Left cardiac atrium (tissue), 4 donors: ENCODE data around the gene SEMA4D. TPM values are rescaled to one million over a fixed set of nuclear protein-coding genes. Genes with fewer than 3 reads are reported as not detected.

ENCODE experiments used
- ATAC-seq, 2 donors: fragments of 200-7000 bp; cut with Tn5 transposase; one replicate each; pipeline ENCODE4 v1.9.1; 2020; ENCODE audit warnings: mild to moderate bottlenecking in 2 of 2, moderate library complexity in 2 of 2
- DNase-seq: peaks from one replicate; pipeline ENCODE4 v3.0.0-alpha.2; 2020
- intact Hi-C, 2 donors: fragments of 100-400 bp; cut with DNase I; formaldehyde crosslinking; loops; one replicate each; pipeline versions ENCODE4 v1.14.1 to v1.15.1; 2022 to 2023
- long read RNA-seq: library from polyadenylated mRNA; unstranded; transcript quantifications from one replicate; pipeline ENCODE4 v2.0.0, GENCODE V29; 2021
- total RNA-seq, 2 donors: library from RNA; stranded (reverse); fragmentation: NEBNext Ultra II Directional; extraction: Animal tissue kit (Norgen Biotek cat#: 25700); gene quantifications; one replicate each; pipeline ENCODE4 v1.2.1, GENCODE V29; 2021
- donor health status: DM: no; HTN: yes; CAD: no.
- donor health status: DM: no; HTN: yes; CAD: no; lungs with severe emphysema.
- donor health status: DM: yes; HTN: yes; CAD: no.
- donor health status: Dilated cardiomyopathy.

SEMA4D gene, protein sequence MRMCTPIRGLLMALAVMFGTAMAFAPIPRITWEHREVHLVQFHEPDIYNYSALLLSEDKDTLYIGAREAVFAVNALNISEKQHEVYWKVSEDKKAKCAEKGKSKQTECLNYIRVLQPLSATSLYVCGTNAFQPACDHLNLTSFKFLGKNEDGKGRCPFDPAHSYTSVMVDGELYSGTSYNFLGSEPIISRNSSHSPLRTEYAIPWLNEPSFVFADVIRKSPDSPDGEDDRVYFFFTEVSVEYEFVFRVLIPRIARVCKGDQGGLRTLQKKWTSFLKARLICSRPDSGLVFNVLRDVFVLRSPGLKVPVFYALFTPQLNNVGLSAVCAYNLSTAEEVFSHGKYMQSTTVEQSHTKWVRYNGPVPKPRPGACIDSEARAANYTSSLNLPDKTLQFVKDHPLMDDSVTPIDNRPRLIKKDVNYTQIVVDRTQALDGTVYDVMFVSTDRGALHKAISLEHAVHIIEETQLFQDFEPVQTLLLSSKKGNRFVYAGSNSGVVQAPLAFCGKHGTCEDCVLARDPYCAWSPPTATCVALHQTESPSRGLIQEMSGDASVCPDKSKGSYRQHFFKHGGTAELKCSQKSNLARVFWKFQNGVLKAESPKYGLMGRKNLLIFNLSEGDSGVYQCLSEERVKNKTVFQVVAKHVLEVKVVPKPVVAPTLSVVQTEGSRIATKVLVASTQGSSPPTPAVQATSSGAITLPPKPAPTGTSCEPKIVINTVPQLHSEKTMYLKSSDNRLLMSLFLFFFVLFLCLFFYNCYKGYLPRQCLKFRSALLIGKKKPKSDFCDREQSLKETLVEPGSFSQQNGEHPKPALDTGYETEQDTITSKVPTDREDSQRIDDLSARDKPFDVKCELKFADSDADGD
- total RNA-seq = 10 to 100 TPM; 17.5 to 22.4 TPM
- long read RNA-seq, partial matches to known transcripts = 21 of 33 reads
- long read RNA-seq, other reads (novel, unspliced or antisense) = 6 of 33 reads

DNA sequence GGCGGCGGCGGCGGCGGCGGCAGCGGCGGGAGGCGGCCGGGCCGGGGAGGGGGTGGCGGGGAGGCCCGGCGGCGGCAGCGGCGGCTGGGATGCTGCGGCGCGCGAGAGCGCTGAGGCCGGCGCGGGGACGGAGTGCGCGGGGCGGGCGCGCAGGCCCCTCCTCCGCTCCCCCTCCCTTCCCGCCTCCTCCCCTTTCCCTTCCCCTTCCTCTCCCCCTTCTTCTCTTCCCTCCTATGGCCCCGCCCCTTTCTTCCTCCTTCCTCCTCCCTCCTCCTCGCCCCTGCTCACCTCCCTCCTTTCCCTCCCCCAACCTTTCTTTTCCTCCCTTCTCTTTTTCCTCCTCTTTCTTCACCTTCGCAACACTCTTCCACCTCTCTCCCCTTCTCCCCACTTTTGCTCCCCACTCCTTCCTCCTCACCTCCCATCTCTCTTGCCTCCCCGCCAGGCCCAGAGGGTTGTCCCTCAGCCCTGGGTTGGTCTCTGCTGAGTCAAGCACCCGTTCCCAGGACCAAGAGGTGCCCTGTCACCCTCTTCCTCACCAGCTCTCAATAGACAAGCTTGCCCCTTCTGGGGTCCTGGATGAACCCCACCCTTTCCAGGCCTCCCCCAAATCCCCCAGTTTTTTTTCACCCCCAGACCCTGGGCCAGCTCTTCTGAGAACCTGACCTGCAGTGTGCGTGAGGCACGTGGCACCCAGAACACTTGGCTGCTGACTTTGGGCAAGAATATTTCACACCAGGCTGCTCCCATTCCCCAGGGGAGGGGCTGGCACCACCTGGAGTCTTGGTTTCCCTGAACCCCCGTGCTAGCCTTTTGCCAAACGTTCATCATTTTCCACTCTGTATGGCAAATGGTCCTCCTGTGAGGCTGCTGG lies at the start of gene SEMA4D:
TSS of gene SEMA4D (minus strand) at position 136 of the 874 bp plus-strand sequence. CDS start 92,657 bp downstream, outside the sequence.
- ATAC-seq (peak; percentile 82 to 85), DNase-seq (peak; percentile 77)
- intact Hi-C loops = no loop called here

DNA sequence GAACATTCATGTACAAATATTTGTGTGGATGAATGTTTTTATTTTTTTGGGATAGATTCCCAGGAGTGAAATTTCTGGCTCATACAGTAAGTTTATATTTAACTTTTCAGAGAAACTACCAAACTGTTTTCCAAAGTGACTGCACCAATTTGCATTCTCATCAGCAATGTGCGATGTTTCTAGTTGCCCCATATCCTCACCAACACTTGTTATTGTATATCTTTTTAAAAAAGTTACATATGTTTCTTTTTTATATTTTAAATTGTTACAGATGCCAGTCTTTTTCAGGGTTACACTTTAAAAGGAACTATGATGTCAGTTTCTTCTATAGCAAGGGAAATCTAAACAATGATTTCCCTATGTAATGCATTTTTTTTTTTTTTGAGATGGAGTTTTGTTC lies 49.1 kb upstream of the SEMA4D start:
- ATAC-seq = no peak
- intact Hi-C loops = loop anchor here (5.0 to 10.0 kb wide), 2 partner anchors 140 to 222 kb away; no protein-coding TSS in a partner anchor

DNA sequence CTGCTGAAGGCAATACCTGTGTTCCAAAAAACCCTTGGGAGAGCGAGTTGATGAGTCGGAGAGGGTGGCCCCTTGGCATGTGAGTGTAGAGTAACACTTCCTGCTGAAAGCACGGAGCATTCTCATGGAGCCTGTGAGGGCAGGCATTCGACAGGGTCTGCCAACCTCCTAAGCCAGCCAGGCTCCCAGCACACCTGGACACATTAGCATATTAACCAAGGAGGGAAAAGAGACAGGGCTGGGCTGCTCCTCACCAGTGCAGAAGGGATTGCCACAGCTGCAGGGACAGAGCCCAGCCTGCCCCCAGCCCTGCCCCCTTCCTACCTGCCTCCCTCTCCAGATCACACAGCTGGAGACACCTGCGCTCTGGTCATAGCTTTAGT lies 46.4 kb upstream of the SEMA4D start:
- ATAC-seq = no peak
- DNase-seq = no peak
- intact Hi-C loops = loop anchor here in 1 of 2 donors (10.0 kb wide), 1 partner anchor 219 kb away; no protein-coding TSS in a partner anchor

More for the DNA sequence above, 49.1 kb upstream of the SEMA4D start:
- DNase-seq = no peak

DNA sequence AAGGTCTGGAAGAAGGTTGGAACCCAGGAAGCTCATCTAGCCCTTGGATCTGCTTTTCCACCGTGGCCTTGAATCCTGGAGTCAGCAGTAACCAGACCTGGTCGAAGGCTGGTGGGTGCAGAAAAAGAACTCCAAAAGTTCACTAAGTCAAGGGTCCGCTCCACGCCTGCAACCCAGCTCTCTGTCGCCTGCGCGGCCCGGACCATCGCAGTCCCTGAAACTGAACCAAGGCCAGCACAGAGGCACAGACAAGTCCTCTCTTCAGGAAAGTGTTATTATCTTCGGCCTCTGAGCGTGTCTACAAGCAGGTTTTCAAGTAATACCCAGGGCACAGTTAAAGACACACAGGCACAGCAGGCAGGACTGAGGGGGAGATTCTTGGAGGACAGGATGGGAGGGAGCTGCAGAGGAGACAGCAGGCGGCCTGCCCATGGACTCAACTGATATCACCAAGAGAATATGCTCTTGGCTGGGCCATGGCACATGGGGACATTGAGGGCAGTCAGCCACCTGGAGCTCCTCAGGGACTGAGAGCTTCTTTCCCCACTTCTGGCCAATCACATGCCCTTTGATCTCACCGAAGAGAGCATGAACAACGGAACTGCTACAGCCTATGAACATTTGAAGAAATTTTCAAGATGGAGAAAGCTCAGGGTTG lies 45.8 kb upstream of the SEMA4D start:
- ATAC-seq = no peak
- intact Hi-C loops = loop anchor here in 1 of 2 donors (10.0 kb wide), 1 partner anchor 219 kb away; no protein-coding TSS in a partner anchor

DNA sequence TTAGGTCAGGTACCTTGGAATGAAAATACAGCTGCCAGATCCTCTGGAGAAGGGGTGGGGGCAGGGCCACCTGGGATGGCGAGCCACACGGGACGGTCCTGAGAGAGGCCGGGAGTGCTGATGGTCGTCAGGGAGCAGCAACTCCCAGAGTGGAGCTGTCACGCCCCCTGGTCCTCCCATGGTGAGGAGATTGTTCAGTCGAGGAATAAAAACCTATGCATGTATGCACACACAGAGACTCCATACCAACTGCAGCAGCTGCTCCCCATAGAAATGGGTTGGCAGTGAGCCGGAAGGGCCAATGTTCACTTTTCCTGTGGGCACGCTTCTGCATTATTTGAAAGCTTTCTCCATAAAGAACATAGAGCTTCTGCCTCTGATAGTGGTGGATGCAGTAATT lies 45.2 kb upstream of the SEMA4D start:
- no peak for ATAC-seq
- intact Hi-C loops = loop anchor here in 1 of 2 donors (10.0 kb wide), 1 partner anchor 218 kb away; no protein-coding TSS in a partner anchor
- no peak for DNase-seq

More for the DNA sequence above, 45.8 kb upstream of the SEMA4D start:
- no peak for DNase-seq

DNA sequence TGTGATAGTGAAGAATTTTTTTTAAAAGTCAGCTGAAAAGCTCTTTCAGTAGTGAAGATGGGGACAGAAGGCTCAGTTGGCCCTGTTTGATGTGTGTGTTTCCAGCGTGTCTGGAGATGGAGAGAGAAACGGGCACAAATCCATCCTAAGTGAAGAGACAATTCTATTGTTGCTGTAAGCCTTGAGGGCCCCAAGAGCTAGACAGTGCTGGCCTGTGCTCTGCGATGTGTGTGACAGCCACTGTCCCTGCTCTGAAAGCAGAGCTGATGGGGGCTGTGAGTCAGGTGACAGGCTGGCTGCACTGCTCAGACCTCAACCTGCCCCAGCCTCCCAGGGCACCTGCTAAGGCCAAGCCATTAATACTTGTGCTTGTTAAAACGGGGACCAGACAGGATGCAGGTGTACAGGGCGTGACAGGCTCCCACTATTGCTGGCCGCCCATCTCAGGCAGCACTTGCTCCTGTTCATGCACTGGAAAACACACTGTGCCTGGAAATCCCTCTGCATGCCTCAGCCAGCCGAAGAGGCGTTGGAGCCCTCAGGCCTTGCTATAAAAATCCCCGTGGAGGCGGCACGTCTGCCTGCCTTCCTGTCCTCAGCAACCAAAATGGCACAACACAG lies 44.6 kb upstream of the SEMA4D start:
- ATAC-seq = no peak
- intact Hi-C loops = loop anchor here in 1 of 2 donors (10.0 kb wide), 1 partner anchor 218 kb away; no protein-coding TSS in a partner anchor
- DNase-seq = no peak

DNA sequence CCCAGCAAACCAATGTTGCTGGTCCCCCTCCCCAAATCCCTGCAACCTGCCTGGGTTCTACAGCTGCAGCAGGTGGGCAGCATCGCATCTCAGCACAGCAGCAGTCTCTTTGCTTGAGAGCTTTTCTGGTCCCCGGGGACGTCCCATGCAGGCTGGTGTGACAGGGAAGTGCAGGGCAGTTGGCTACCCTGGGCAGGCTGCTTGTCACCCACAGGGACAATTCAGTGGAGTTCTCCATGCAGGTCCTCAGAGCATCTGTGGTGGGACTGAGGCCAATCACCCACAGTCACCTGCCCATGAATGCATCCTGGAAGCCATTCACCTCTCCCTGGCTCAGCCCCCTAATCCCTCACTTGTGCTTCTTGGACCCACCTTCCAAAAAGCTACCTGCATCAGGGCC lies 43.9 kb upstream of the SEMA4D start:
- DNase-seq = no peak
- no peak for ATAC-seq
- intact Hi-C loops = loop anchor here in 1 of 2 donors (10.0 kb wide), 1 partner anchor 217 kb away; no protein-coding TSS in a partner anchor

DNA sequence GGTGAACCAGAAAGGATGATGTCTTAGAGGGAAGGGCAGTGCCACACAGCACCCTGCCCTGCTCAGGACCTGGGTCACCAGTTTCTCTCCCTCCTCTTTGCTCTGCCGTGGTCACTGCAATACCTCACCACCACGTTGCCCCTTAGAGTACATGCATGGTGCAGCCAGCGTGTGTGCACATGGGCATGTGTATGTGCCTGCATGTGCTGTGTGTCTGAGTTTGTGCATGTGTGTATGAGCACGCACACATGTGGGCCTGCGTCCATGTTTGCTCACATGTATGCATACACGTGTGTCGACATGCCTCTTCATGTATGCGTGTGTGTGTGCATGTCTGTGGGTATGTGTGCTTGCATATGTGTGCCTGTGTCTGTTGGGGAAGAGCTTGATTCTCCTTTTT lies 41.5 kb upstream of the SEMA4D start:
- ATAC-seq = no peak
- intact Hi-C loops = no loop called here
- DNase-seq = no peak

DNA sequence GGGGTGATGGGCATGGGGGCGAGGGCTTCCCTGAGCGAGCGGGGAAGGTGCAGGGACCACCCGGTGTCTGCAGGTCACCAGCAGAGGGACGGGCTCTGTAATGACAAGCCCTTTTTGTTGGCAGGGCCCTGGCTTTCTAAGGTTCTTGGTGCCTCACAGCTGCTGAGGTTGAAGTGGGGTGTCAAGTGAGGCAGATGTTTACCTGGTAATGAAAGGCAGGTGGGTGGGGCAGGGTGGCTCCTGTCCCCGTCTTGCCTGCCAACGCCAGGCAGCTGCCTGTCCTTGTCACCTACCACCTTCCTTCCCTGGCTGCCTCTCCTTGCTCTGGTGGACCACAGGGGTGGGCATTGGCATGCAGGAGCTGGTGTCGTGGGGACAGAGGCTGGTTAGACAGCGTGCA lies 41.0 kb upstream of the SEMA4D start:
- DNase-seq (no peak), ATAC-seq (no peak)
- intact Hi-C loops = no loop called here

DNA sequence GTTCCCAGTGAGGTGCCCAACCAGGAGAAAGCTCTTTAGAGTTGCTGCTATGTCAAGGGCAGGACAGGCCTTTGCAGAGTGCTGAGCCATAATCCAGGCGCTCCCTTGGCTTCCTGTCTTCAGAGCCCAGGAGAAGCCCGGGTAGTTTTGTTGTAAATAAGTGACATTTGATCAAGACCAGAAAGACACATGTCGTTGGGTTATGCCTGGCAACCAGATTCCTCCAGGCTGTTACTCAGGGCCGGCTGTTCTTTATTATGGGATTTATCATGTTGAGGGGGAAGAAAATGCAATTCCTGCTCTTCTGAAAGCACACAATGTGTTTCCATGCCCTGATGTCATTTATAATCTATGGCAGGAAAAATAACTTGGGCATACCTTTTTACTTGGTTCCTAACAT lies 39.3 kb upstream of the SEMA4D start:
- no peak for DNase-seq
- intact Hi-C loops = no loop called here
- ATAC-seq = no peak

DNA sequence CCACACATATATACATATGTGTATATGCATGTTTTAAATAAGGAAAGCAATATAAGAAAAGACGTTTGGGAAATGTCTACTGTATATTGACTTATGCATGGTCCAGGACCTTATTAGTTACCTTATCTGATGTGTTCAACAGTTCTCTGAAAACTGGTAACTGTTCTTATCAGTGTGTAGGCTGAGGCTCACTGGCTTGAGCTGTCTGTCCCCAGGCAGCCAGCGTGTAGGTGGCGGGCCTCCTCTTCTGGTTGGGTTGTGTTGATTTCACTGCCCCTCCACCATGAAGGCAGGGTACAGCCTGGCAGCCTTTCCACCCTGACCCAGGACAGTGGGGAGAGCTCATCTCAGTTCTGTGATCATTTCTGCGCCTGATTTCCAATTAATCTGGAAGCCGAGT lies 38.7 kb upstream of the SEMA4D start:
- no peak for ATAC-seq
- intact Hi-C loops = no loop called here
- DNase-seq = no peak

DNA sequence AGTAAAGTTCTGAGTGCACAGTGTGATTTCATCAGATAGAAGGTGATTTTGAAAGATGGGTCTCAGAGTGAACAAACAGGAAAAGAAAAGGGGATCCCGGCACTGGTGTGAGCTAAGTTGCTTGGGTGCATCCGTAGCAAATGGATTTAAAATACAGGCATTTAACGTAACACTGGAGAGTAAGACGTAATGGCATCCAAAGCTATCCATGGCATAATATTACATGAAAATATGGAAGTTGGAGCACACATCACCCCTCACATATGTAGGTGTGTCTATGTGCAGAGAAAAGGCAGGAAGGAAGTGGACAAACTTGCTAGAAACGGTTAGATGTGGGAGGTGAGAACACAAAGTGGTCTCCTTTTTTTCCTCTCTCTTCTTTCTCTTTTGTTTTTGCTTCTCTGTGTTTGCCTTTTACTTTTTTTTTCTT lies 38.2 kb upstream of the SEMA4D start:
- ATAC-seq (no peak), DNase-seq (no peak)
- intact Hi-C loops = no loop called here

DNA sequence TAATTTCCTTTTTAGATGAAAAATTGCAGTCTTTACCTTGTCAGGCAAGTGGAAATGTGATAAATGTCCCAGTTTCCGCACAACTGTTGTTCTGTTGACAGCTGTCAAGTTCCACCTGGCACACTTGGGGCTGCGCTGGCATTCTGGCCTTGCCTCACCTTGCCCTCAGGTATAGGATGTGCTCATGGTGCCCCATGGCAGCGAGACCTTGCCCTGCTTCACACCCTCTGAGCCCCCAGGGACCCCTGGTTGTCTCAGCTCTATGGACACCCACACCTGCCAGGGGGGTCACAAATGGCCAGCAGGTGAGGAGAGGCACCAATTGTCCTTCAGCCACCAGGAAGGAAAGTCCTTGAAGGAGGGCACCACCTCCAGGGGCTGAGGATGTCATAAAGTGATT lies 37.5 kb upstream of the SEMA4D start:
- ATAC-seq (no peak), DNase-seq (no peak)
- intact Hi-C loops = no loop called here

DNA sequence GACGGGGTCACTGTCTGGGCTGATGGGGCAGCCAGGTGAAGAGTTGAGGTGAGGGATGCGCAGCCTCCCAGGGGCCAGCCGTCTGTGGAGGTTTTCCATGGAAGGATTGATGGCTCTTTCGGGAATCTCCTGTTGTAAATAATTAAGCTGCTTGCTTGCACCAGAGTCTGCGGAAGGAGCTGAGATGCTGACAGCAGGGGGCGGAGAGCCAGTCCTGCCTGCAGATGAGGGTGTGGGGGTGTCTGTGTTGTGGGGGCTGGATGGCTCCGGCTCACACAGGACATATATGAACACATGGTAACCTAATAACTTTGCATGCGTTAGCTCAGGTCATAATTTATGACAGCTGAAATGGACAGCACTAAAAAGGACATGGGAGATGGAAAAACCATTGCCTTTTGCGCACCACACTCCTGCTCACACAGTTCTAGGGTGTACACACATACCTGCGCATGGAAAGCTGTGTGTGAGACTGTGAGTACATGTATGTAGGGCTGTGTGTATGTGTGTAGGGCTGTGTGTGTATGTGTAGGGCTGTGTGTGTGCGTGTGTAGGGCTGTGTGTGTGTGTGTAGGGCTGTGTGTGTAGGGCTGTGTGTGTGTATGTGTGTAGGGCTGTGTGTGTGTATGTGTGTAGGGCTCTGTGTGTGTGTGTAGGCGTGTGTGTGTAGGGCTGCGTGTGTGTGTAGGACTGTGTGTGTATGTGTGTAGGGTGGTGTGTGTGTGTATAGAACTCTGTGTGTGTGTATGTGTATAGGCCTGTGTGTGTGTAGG lies 36.8 kb upstream of the SEMA4D start:
- intact Hi-C loops = no loop called here
- DNase-seq = no peak
- ATAC-seq = no peak

DNA sequence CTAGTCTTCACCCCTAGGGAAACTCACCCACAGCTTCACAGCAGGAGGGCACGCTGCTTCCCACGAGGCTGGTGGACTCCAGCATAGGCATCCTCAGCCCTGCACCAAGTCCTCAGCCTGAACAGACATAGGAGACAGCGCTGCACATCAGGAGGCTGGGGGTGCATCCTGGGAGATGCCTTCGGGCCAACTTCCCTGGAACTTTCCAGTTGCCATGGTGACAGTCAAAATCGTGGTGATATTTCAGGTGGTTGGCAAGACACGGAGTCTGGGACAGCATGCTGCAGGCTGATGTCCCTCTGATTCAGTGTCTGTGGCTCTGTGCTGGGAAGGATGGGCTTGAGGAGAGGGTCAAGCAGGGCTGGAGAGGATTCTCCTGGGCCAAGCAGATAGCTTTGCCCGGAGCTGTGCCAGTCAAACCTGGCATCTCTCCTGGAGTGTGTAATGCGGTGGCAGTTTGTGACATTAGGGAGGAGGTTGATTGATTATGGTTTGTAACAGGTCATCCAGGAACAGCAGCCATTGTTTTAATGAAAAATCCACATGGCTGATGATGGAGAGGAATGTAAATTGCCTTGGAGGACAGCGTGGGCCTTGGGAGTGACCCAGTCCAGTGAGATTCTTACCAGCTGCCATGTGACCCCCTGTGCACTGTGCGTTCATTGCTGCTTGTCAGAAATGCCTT lies 35.6 kb upstream of the SEMA4D start:
- no peak for DNase-seq
- no peak for ATAC-seq
- intact Hi-C loops = no loop called here

DNA sequence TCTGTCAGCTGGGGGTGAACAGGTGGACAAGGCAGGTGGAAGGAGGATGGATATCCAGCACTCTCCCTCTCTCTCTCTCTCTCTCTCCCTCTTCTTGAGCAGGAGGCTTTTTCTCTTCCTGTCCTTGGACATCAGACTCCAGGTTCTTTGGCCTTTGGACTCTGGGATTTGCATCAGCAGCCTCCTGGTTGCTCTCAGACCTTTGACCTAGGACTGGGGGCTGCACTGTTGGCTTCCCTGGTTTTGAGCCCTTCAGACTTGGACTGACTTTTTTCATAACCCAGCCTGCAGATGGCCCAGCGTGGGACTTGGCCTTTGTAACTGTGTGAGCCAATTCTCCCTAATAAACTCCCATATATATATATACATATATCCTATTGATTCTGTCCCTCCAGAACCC lies 35.0 kb upstream of the SEMA4D start:
- intact Hi-C loops = no loop called here
- DNase-seq (no peak), ATAC-seq (no peak)
